Measurements from ENCODE around the gene KCTD17.

Gene KCTD17

GRCh38 chr22:37014835-37015586 is 36.5 kb upstream of the KCTD17 start:
- Histone ChIP-seq H3K9me3 (ENCODE audit: control extremely low read depth in 1 of 5, control insufficient read depth in 4 of 5, insufficient read depth in 2 of 5, low read depth in 1 of 5, low read length in 4 of 5) (no peaks in the 10 kb centered on the region), H3K36me3 (ENCODE audit: control insufficient read depth in 4 of 4, insufficient read depth in 4 of 4, low read length in 3 of 4) (peaks cover 0 to 15% (median 0%) of the 10 kb centered on the region in 4 experiments), H3K4me3 (ENCODE audit: control insufficient read depth in 1 of 7, extremely low read depth in 1 of 7, insufficient read depth in 4 of 7, low read depth in 2 of 7, low read length in 6 of 7) (no peak overlapping the region), H3K27me3 (replicated peaks in 2 of 5; ENCODE audit: control insufficient read depth in 4 of 5, insufficient read depth in 5 of 5, low read length in 4 of 5) (peaks cover 0 to 13% (median 3%) of the 10 kb centered on the region in 5 experiments), H3K27ac (ENCODE audit: insufficient read depth in 1 of 2, low read depth in 1 of 2, low read length in 2 of 2, poor library complexity in 1 of 2, severe bottlenecking in 2 of 2) (no peak overlapping the region), H3K4me1 (ENCODE audit: control extremely low read depth in 1 of 4, control insufficient read depth in 4 of 4, insufficient read depth in 4 of 4, low read length in 3 of 4) (peaks cover 0 to 16% (median 8%) of the 10 kb centered on the region in 4 experiments)
- no peak for DNase-seq
- WGBS (ENCODE audit: insufficient coverage), result 93% methylated on average over 9 of the region's 12 CpGs
- ChIA-PET CTCF (no interaction called here), POLR2A (interaction anchor here (0.7 kb wide), 1 partner anchor 22 kb away, joined by 5 read pairs; no protein-coding TSS in a partner anchor)

DNA sequence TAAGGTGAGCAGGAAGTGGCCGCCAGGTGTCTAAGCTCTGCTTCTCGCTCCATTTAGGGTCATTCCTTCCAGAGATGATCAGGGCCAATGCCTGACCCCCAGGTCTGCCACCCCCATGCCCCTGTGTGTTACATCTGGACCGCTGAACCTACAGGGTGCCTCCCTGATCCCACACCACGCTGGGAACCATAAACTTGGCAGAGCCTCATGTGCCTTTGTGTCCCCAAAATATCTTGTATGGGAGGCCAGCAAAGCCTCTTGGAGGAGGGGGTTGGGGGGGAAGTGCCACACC is 36.0 kb upstream of the KCTD17 start:
- ChIA-PET CTCF (interaction anchor here (1.0 kb wide), 1 partner anchor 29 kb away, joined by 4 read pairs; no protein-coding TSS in a partner anchor), POLR2A (no interaction called here)
- no peak for DNase-seq
- Histone ChIP-seq H3K9me3 (ENCODE audit: control extremely low read depth in 1 of 5, control insufficient read depth in 4 of 5, insufficient read depth in 2 of 5, low read depth in 1 of 5, low read length in 4 of 5) (no peaks in the 10 kb centered on the region), H3K4me1 (ENCODE audit: control extremely low read depth in 1 of 4, control insufficient read depth in 4 of 4, insufficient read depth in 4 of 4, low read length in 3 of 4) (peaks cover 3 to 22% (median 13%) of the 10 kb centered on the region in 4 experiments), H3K36me3 (ENCODE audit: control insufficient read depth in 4 of 4, insufficient read depth in 4 of 4, low read length in 3 of 4) (peaks cover 0 to 15% (median 0%) of the 10 kb centered on the region in 4 experiments), H3K27ac (ENCODE audit: insufficient read depth in 1 of 2, low read depth in 1 of 2, low read length in 2 of 2, poor library complexity in 1 of 2, severe bottlenecking in 2 of 2) (no peak overlapping the region), H3K27me3 (replicated peaks in 2 of 5; ENCODE audit: control insufficient read depth in 4 of 5, insufficient read depth in 5 of 5, low read length in 4 of 5) (peaks cover 0 to 8% (median 3%) of the 10 kb centered on the region in 5 experiments), H3K4me3 (ENCODE audit: control insufficient read depth in 1 of 7, extremely low read depth in 1 of 7, insufficient read depth in 4 of 7, low read depth in 2 of 7, low read length in 6 of 7) (no peak overlapping the region)
- WGBS (ENCODE audit: insufficient coverage), result 84% methylated on average over 4 of the region's 4 CpGs

- H3K27me3 ChIP-seq (replicated peaks in 2 of 5; ENCODE audit: control insufficient read depth in 4 of 5, insufficient read depth in 5 of 5, low read length in 4 of 5), result peaks cover 0 to 7% (median 0%) of the 10 kb centered on the region in 5 experiments
- peaks cover 0 to 15% (median 0%) of the 10 kb centered on the region in 4 experiments for H3K36me3 ChIP-seq (ENCODE audit: control insufficient read depth in 4 of 4, insufficient read depth in 4 of 4, low read length in 3 of 4)
- CTCF ChIA-PET, result interaction anchor here (1.0 kb wide), 1 partner anchor 28 kb away, joined by 4 read pairs; no protein-coding TSS in a partner anchor
- no peak for DNase-seq
- 93% methylated on average over 10 of the region's 14 CpGs for WGBS (ENCODE audit: insufficient coverage)
- no peaks in the 10 kb centered on the region for H3K9me3 ChIP-seq (ENCODE audit: control extremely low read depth in 1 of 5, control insufficient read depth in 4 of 5, insufficient read depth in 2 of 5, low read depth in 1 of 5, low read length in 4 of 5)
- H3K4me3 ChIP-seq (ENCODE audit: control insufficient read depth in 1 of 7, extremely low read depth in 1 of 7, insufficient read depth in 4 of 7, low read depth in 2 of 7, low read length in 6 of 7), result no peak overlapping the region
- POLR2A ChIA-PET, result no interaction called here
- peaks cover 3 to 25% (median 16%) of the 10 kb centered on the region in 4 experiments for H3K4me1 ChIP-seq (ENCODE audit: control extremely low read depth in 1 of 4, control insufficient read depth in 4 of 4, insufficient read depth in 4 of 4, low read length in 3 of 4)
- no peak overlapping the region for H3K27ac ChIP-seq (ENCODE audit: insufficient read depth in 1 of 2, low read depth in 1 of 2, low read length in 2 of 2, poor library complexity in 1 of 2, severe bottlenecking in 2 of 2)
These were observed 35.2 kb upstream of the KCTD17 start for GRCh38 chr22:37016134-37016910.

DNA sequence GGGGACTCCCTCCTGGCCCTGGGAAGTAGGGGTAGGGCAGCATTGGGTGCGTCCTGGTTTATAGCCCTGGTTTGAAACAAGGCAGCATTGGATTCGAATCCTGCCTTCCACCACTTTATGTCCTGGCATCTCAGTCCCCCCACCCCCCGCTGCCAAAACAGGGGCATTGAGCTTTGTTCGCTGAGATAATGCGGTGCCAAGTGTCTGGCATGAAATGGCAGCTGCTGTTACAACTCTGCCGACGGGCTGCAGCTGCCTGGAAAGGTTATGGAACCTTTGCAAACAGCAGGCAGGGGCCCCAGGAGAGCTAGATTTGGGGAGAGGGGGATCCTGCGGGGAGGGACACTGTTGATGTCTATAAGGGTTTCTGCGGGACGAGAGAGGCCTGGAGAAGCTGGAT is 34.2 kb upstream of the KCTD17 start:
- Histone ChIP-seq H3K9me3 (ENCODE audit: control extremely low read depth in 1 of 5, control insufficient read depth in 4 of 5, insufficient read depth in 2 of 5, low read depth in 1 of 5, low read length in 4 of 5) (no peaks in the 10 kb centered on the region), H3K27me3 (replicated peaks in 2 of 5; ENCODE audit: control insufficient read depth in 4 of 5, insufficient read depth in 5 of 5, low read length in 4 of 5) (peaks cover 0 to 7% (median 0%) of the 10 kb centered on the region in 5 experiments), H3K27ac (ENCODE audit: insufficient read depth in 1 of 2, low read depth in 1 of 2, low read length in 2 of 2, poor library complexity in 1 of 2, severe bottlenecking in 2 of 2) (no peak overlapping the region), H3K36me3 (ENCODE audit: control insufficient read depth in 4 of 4, insufficient read depth in 4 of 4, low read length in 3 of 4) (peaks cover 0 to 15% (median 0%) of the 10 kb centered on the region in 4 experiments), H3K4me1 (ENCODE audit: control extremely low read depth in 1 of 4, control insufficient read depth in 4 of 4, insufficient read depth in 4 of 4, low read length in 3 of 4) (peaks cover 3 to 34% (median 18%) of the 10 kb centered on the region in 4 experiments), H3K4me3 (ENCODE audit: control insufficient read depth in 1 of 7, extremely low read depth in 1 of 7, insufficient read depth in 4 of 7, low read depth in 2 of 7, low read length in 6 of 7) (no peak overlapping the region)
- DNase-seq, result no peak
- ChIA-PET POLR2A (no interaction called here), CTCF (interaction anchor here (1.0 to 5.5 kb wide), 4 partner anchors 8 to 145 kb away, joined by 3 to 39 read pairs (median 4); no protein-coding TSS in a partner anchor)
- 98% methylated on average over 10 of the region's 10 CpGs for WGBS (ENCODE audit: insufficient coverage)

DNA sequence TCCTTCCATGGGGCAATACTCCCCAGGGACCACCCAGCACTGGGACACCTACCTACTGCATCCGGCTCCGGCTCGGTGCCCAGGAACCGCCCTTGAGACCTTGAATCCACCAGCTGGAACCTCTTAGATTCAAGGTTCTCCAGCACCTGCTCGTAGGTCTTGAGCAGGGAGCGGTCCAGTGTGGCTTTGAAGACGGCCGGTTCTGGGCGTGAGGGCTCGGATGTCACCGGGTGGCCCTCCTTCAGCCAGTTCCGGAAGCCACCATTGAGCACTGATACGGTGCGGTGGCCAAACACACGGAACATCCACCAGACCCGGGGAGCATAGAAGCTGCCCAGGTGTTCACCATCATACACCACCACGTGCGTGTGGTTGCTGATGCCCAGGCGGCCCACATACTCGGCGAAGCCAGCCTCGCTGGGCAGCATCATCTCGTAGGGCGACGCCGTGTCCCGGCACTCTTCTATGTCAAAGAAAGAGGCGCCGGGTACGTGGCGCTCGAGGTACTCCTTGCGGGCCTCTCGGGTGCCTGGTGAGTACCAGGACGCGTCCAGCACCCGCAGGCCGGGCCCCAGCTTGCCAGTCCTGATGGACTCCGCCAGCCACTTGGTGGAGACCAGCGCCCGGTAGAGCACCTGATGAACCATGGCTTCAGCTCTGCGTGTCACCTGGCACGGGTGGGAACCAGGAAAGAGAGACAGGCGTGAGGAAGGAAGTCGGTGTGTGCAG is 33.3 kb upstream of the KCTD17 start:
- H3K4me1 ChIP-seq (ENCODE audit: control extremely low read depth in 1 of 4, control insufficient read depth in 4 of 4, insufficient read depth in 4 of 4, low read length in 3 of 4), result peaks cover 3 to 38% (median 18%) of the 10 kb centered on the region in 4 experiments
- H3K36me3 ChIP-seq (ENCODE audit: control insufficient read depth in 4 of 4, insufficient read depth in 4 of 4, low read length in 3 of 4), result peaks cover 0 to 20% (median 0%) of the 10 kb centered on the region in 4 experiments
- ChIA-PET POLR2A (interaction anchor here (0.9 kb wide), 1 partner anchor 16 kb away, joined by 3 read pairs; no protein-coding TSS in a partner anchor), CTCF (interaction anchor here (0.9 to 5.5 kb wide), 7 partner anchors 14 to 152 kb away, joined by 3 to 39 read pairs (median 3); no protein-coding TSS in a partner anchor)
- no peaks in the 10 kb centered on the region for H3K9me3 ChIP-seq (ENCODE audit: control extremely low read depth in 1 of 5, control insufficient read depth in 4 of 5, insufficient read depth in 2 of 5, low read depth in 1 of 5, low read length in 4 of 5)
- H3K27me3 ChIP-seq (replicated peaks in 2 of 5; ENCODE audit: control insufficient read depth in 4 of 5, insufficient read depth in 5 of 5, low read length in 4 of 5), result peaks cover 0 to 7% (median 0%) of the 10 kb centered on the region in 5 experiments
- H3K27ac ChIP-seq (ENCODE audit: insufficient read depth in 1 of 2, low read depth in 1 of 2, low read length in 2 of 2, poor library complexity in 1 of 2, severe bottlenecking in 2 of 2), result no peak overlapping the region
- no peak for DNase-seq
- peak overlapping the region in 6 of 7 experiments; percentile 58 to 91 (median 80) for H3K4me3 ChIP-seq (ENCODE audit: control insufficient read depth in 1 of 7, extremely low read depth in 1 of 7, insufficient read depth in 4 of 7, low read depth in 2 of 7, low read length in 6 of 7)
- WGBS (ENCODE audit: insufficient coverage), result 98% methylated on average over 39 of the region's 45 CpGs

GRCh38 chr22:37018815-37019308 is 32.7 kb upstream of the KCTD17 start:
- peaks cover 0 to 20% (median 0%) of the 10 kb centered on the region in 4 experiments for H3K36me3 ChIP-seq (ENCODE audit: control insufficient read depth in 4 of 4, insufficient read depth in 4 of 4, low read length in 3 of 4)
- H3K4me3 ChIP-seq (ENCODE audit: control insufficient read depth in 1 of 7, extremely low read depth in 1 of 7, insufficient read depth in 4 of 7, low read depth in 2 of 7, low read length in 6 of 7), result peak overlapping the region; percentile 58 to 91 (median 80)
- peaks cover 0 to 7% (median 0%) of the 10 kb centered on the region in 5 experiments for H3K27me3 ChIP-seq (replicated peaks in 2 of 5; ENCODE audit: control insufficient read depth in 4 of 5, insufficient read depth in 5 of 5, low read length in 4 of 5)
- DNase-seq, result no peak
- POLR2A ChIA-PET, result interaction anchor here (0.9 kb wide), 1 partner anchor 17 kb away, joined by 3 read pairs; no protein-coding TSS in a partner anchor
- H3K9me3 ChIP-seq (ENCODE audit: control extremely low read depth in 1 of 5, control insufficient read depth in 4 of 5, insufficient read depth in 2 of 5, low read depth in 1 of 5, low read length in 4 of 5), result no peaks in the 10 kb centered on the region
- CTCF ChIA-PET, result interaction anchor here (0.9 to 5.5 kb wide), 6 partner anchors 13 to 153 kb away, joined by 3 to 39 read pairs (median 3); no protein-coding TSS in a partner anchor
- WGBS (ENCODE audit: insufficient coverage), result 3% methylated on average over 28 of the region's 35 CpGs
- peaks cover 3 to 38% (median 18%) of the 10 kb centered on the region in 4 experiments for H3K4me1 ChIP-seq (ENCODE audit: control extremely low read depth in 1 of 4, control insufficient read depth in 4 of 4, insufficient read depth in 4 of 4, low read length in 3 of 4)
- H3K27ac ChIP-seq (ENCODE audit: insufficient read depth in 1 of 2, low read depth in 1 of 2, low read length in 2 of 2, poor library complexity in 1 of 2, severe bottlenecking in 2 of 2), result peak overlapping the region in 1 of 2 experiments; percentile 43
